CD4-positive, alpha-beta T cell treated with Interleukin-1 beta for 1 hour (primary cell): ENCODE measurements around the gene TIMM13.

Experiments
- DNase-seq, 2 donors: peaks; one replicate each; pipeline ENCODE4 v3.0.0-alpha.2; 2020 to 2022

The TIMM13 gene

GRCh38 chr19:2380567-2380966 lies 46.8 kb downstream of the TIMM13 start:
- DNase-seq: no peak

- DNase-seq: no peak
Measured at GRCh38 chr19:2376784-2377519, 50.4 kb downstream of the TIMM13 start.
